ENCODE data around the gene HLA-DMA.

Gene HLA-DMA

GRCh38 chr6:32982702-32983492 lies 30.0 kb upstream of the HLA-DMA start:
- no peak for TF ChIP-seq CTCF (IDR thresholded peaks at IDR 0.05)
- no peaks in the 10 kb centered on the region for H3K27me3 ChIP-seq
- no peak overlapping the region for H3K4me3 ChIP-seq (ENCODE audit: low read depth in 1 of 2, low read length in 1 of 2)
- H3K27ac ChIP-seq = no peak overlapping the region
- H3K36me3 ChIP-seq = peaks cover 46% of the 10 kb centered on the region
- no peaks in the 10 kb centered on the region for H3K9me3 ChIP-seq
- peaks cover 0 to 7% of the 10 kb centered on the region in 2 experiments for H3K4me1 ChIP-seq (ENCODE audit: control insufficient read depth in 1 of 2, insufficient read depth in 1 of 2, low read depth in 1 of 2, low read length in 1 of 2)

GRCh38 chr6:32982084-32982701 lies 29.3 kb upstream of the HLA-DMA start:
- no peak for TF ChIP-seq CTCF (IDR thresholded peaks at IDR 0.05)
- Histone ChIP-seq H3K9me3 (no peaks in the 10 kb centered on the region), H3K27ac (peak overlapping the region; percentile 35), H3K36me3 (peaks cover 53% of the 10 kb centered on the region), H3K4me1 (ENCODE audit: control insufficient read depth in 1 of 2, insufficient read depth in 1 of 2, low read depth in 1 of 2, low read length in 1 of 2) (peaks cover 0 to 14% of the 10 kb centered on the region in 2 experiments), H3K27me3 (no peaks in the 10 kb centered on the region), H3K4me3 (ENCODE audit: low read depth in 1 of 2, low read length in 1 of 2) (no peak overlapping the region)

- Histone ChIP-seq H3K36me3 (peaks cover 69% of the 10 kb centered on the region), H3K27me3 (no peaks in the 10 kb centered on the region), H3K27ac (no peak overlapping the region), H3K4me1 (ENCODE audit: control insufficient read depth in 1 of 2, insufficient read depth in 1 of 2, low read depth in 1 of 2, low read length in 1 of 2) (peaks cover 13 to 29% of the 10 kb centered on the region in 2 experiments), H3K9me3 (no peaks in the 10 kb centered on the region), H3K4me3 (ENCODE audit: low read depth in 1 of 2, low read length in 1 of 2) (no peak overlapping the region)
- no peak for TF ChIP-seq CTCF (IDR thresholded peaks at IDR 0.05)
These were observed 27.7 kb upstream of the HLA-DMA start for GRCh38 chr6:32980488-32981038.

GRCh38 chr6:32979720-32980487 lies 27.0 kb upstream of the HLA-DMA start:
- Histone ChIP-seq H3K4me1 (ENCODE audit: control insufficient read depth in 1 of 2, insufficient read depth in 1 of 2, low read depth in 1 of 2, low read length in 1 of 2) (peaks cover 20 to 36% of the 10 kb centered on the region in 2 experiments), H3K9me3 (no peaks in the 10 kb centered on the region), H3K27ac (no peak overlapping the region), H3K36me3 (peaks cover 76% of the 10 kb centered on the region), H3K27me3 (no peaks in the 10 kb centered on the region), H3K4me3 (ENCODE audit: low read depth in 1 of 2, low read length in 1 of 2) (no peak overlapping the region)
- TF ChIP-seq CTCF (IDR thresholded peaks at IDR 0.05) = no peak

- Histone ChIP-seq H3K4me1 (ENCODE audit: control insufficient read depth in 1 of 2, insufficient read depth in 1 of 2, low read depth in 1 of 2, low read length in 1 of 2) (peaks cover 30 to 55% of the 10 kb centered on the region in 2 experiments), H3K9me3 (no peaks in the 10 kb centered on the region), H3K27me3 (no peaks in the 10 kb centered on the region), H3K36me3 (peaks cover 84% of the 10 kb centered on the region), H3K4me3 (ENCODE audit: low read depth in 1 of 2, low read length in 1 of 2) (no peak overlapping the region), H3K27ac (peak overlapping the region; percentile 68)
- TF ChIP-seq CTCF (IDR thresholded peaks at IDR 0.05) = no peak
These were observed 25.0 kb upstream of the HLA-DMA start for GRCh38 chr6:32977953-32978324.
